HG03469 (cell line): ENCODE data around the gene AFF4.
"Not testable (repeated sequence)": the region's sequence is repeated elsewhere in the genome, so short reads cannot be mapped to it uniquely, and the experiment has no call there.

Experiments
- ATAC-seq: cut with Tn5 transposase; IDR thresholded peaks from one replicate; pipeline ENCODE4 v1.9.1; 2021; ENCODE audit warnings: mild to moderate bottlenecking, moderate library complexity, moderate number of reproducible peaks; ENCODE audit not compliant: unreplicated experiment

Gene AFF4

DNA sequence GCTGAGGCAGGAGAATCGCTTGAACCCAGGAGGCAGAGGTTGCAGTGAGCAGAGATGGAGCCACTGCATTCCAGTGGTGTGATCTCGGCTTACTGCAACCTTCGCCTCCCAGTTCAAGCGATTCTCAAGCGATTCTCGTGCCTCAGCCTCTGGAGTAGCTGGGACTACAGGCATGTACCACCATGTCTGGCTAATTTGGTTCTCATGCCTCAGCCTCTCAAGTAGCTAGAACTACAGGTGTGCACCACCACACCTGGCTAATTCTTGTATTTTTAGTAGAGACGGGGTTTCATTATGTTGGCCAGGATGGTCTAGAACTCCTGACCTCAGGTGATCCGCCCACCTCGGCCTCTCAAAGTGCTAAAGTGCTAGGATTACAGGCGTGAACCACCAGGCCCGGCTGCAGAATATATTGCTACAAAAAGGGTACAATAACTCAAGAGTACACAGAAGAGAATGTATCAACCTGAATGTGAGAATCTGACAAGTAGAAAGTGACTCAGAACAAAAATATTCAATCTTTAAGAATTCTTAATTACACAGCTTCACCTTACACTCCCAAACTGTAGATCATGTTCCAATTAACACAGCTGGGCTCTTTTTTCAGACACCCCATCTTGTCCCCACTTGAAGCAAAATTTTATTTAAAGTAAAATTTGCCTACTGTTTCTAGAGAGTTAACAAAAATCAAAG, 2.2 kb downstream of the AFF4 start:
- not testable (repeated sequence) for ATAC-seq

DNA sequence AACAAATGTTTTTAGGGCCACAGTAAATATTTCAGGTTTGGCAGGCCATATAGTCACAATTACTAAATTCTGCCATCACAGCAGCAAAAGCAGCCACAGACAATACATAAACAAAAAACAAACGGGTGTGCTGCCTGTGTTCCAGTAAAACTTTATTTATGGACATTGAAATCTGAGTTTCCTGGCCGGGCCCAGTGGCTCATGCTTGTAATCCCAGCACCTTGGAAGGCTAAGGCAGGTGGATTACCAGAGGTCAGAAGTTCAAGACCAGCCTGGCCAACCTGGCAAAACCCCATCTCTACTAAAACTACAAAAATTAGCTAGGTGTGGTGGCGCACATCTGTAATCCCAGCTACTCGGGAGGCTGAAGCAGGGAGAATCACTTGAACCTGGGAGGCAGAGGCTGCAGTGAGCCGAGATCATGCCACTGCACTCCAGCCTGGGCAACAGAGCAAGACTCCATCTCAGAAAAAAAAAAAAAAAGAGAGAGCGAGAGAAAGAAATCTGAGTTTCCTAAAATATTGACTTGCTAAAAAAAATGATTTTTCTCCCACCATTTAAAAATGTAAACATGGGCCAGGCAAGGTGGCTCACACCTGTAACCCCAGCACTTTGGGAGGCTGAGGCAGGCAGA, 7.2 kb downstream of the AFF4 start:
- not testable (repeated sequence) for ATAC-seq

DNA sequence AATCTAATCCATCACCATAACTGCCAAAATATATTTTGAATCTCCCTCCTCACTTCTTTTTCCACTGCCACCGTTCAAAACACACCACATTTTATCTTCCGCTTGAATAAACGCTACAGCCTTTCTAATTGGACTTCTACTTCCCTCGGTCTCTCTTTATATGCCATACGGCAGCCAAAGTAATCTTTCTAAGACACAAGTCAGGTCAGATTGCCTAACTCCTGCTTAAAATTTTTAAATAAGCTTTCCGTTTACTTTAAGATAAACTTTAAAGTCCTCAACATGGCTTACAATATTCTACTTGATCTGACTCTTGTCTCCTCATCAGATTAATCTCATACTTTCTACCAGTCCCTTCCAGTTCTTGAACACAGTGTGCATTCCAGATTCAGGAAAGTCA, 9.7 kb downstream of the AFF4 start:
- no peak for ATAC-seq

DNA sequence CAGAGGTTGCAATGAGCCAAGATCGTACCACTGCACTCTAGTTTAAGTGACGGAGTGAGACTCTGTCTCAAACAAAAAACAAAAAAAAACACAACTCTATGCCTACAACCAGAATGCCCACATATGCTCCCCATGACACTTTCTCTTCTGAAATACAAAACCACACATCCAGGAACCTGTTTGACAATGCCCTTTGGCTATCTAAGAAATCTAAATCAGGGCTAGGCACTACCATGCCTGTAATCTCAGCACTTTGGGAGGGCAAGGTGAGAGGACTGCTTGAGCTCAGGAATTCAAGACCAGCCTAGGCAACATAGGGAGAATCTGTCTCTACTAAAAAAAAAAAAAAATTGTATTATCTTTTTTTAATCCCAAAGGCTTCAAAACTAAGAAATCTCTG, 10.6 kb downstream of the AFF4 start:
- no peak for ATAC-seq

DNA sequence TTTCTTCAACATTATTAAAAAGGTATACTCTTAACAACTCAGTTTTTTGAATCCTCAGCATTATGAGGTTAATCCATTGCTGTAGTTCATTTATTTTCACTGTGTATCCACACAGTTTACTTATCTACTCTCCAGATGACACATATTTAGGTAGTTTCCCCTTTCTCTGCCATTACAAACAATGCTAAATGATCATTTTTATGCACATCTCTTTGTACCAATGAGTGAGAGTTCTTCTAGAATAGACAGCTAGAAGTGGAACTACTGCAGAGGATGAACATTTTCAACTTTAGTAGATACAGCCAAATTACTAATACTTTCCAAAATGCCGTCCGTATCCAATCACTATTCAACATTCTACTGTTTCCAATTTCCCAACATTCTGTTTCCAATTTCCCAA, 11.5 kb downstream of the AFF4 start:
- no peak for ATAC-seq

DNA sequence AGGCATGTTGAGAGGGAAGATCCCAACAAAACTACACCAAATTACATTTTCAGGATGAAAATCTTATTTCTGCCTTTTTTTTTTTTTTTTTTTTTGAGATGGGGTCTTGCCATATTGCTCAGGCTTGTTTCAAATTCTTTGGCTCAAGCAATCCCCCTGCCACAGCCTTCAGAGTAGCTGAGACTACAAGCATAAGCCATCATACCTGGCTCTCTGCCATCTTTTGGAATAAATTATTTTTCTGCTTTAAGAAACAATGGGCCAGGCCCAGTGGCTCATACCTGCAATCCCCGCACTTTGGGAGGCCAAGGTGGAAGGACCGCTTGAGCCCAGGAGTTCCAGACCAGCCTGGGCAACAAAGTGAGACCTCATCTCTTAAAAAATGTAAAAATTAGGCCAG, 14.3 kb downstream of the AFF4 start:
- no peak for ATAC-seq

DNA sequence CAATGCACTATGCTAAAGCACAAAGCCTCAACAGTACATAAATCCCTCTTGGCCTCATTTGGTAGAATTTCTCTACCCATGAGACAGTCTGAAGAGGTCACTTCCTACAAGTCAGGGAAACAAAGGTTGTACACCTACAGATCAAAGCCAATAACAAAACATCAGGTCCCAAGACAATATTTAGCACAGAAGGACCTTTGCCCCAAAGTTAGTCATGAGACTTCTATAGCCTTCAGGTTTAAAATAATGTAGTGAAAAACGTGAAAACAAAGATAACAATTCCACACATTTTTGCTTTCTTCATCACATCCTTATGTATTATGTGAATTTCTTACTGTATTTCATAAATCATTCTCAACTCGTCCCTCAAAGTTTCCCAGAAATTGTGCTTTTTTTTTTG, 15.8 kb downstream of the AFF4 start:
- ATAC-seq: no peak

DNA sequence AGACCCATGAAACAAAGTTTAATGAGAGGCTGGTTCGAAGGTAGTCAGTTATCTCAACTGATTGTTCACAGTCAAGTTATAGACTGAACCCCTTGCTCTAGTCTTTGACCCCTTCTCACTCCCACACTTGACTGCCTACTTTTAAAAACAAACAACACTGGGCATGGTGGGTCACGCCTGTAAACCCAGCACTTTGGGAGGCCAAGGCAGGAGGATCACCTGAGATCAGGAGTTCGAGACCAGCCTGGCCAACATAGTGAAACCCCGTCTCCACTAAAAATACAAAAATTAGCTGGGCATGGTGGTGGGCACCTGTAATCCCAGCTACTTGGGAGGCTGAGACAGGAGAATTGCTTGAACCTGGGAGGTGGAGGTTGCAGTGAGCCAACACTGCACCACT, 18.1 kb downstream of the AFF4 start:
- not testable (repeated sequence) for ATAC-seq

DNA sequence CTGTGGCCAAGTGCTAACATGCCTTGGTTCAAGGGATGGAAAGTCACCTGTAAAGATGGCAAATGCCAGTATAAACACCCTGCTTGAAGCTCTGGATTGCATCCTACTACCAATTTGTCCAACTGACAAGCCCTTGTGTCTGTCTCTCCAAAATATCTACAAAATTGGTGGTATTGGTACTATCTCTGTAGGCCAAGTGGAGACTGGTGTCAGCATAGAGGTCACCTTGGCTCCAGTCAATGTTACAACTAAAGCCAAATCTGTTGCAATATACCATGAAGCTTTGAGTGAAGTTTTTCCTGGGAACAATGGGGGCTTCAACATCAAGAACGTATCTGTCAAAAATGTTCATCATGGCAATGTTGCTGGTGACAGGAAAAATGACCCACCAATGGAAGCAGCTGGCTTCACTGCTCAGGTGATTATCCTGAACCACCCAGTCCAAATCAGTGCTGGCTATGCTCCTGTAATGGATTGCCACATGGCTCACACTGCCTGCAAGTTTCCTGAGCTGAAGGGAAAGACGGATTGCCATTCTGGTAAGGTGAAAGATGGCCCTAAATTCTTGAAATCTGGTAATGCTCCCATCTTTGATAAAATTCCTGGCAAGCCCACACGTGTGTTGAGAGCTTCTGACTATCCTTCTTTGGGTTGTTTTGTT, 19.9 kb downstream of the AFF4 start:
- no peak for ATAC-seq

DNA sequence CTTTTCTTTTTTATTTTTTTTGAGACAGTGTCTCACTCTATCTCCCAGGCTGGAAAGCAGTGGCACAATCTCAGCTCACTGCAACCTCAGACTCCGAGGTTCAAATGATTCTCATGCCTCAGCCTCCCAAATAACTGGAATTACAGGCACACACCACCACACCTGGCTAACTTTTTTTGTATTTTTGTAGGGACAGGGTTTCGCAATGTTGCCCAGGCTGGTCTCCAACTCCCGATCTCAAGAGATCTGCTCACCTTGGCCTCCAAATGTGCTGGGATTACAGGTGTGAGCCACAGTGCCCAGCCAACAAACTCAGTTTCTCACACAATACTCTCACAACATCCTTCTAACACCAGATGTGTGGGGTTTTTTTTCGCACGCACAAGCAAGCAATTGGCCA, 22.1 kb downstream of the AFF4 start:
- ATAC-seq: no peak

DNA sequence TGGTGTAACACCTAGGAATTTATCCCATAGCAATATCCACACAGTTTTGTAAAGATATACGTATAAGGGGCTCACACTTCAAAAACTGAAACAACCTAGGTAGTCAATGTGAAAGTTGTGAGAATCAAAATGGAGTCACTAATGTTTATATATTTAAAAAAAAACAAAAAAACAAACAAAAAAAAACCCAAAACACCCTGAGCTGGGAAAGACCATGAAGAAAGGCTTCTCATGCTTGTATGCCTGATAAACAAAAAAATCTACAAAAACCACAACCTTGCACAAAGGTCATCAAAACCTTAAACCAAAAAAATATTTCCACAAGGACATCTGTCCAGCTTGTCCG, 35.4 kb downstream of the AFF4 start:
- no peak for ATAC-seq

DNA sequence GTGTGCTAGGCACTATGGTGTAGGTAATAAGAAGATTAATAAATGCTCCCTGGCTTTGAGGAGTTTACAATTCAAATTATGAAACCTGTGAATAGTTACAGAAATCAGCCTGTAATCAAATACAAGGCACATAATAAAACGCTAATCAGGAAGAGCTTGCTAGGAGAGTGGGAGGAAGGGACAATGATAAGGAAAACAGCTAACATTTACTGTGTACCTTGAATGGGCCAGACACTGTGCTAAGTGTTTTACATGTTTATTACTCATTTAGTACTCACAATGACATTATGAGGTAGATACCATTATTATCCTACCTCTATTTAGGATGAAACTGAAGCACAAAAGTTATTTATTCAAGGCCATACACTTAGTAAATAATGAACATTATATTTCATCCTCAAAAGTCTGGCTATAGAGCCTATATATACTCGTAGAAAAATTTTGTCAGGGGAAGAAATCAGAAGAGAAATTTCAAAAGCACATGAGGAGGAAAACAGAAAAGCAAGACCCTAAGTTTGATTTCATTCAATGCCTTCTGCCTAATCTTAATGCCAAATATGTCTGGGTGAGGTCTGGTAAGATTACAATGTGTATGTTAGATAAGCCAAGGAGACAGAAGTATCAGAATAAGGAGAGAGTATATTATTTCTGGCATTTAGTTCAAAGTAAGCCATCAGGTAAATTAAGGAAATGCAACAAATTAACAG, 35.9 kb downstream of the AFF4 start:
- ATAC-seq: no peak

DNA sequence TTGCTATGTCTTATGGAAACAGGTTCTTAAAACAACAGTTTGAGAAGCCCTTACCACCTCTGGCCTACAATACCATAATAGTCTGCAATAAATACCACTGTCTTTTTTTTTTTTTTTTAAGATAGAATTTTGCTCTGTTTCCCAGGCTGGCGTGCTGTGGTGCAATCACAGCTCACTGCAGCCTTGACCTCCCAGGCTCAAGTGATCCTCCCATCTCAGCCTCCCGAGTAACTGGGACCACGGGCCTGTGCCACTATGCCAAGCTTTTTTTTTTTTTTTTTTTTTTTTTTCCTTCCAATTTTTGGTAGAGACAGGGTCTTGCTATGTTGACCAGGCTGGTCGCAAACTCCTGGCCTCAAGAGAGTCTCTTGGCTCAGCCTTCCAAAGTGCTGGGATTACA, 37.0 kb downstream of the AFF4 start:
- no peak for ATAC-seq

DNA sequence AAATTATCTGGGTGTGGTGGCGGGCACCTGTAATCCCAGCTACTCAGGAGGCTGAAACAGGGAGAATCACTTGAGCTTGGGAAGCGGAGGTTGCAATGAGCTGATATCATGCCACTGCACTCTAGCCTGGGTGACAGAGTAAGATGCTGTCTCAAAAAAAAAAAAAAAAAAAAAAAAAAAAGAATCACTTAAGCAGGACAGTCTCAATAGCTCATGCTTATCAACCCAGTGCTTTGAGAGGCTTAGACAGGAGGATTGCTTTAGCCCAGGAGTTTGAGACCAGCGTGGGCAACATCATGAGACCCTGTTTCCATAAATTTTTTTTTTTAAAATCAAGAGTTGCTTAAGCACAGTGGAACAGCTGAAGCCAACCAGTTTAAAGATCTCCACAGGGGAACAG, 47.3 kb downstream of the AFF4 start:
- no peak for ATAC-seq

DNA sequence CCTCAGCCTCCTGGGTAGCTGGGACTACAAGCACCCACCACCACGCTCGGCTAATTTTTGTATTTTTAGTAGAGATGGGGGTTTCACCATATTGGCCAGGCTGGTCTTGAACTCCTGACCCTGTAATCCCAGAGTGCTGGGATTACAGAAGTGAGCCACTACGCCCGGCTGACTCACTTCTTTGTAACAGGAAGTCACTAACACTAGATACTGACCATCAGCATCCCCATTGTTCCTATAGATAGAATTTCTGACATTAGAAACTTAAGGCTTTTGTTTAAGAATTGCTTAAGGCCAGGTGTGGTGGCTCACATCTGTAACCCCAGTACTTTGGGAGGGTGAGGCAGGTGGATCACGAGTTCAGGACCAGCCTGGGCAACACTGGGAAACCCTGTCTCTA, 47.8 kb downstream of the AFF4 start:
- no peak for ATAC-seq

DNA sequence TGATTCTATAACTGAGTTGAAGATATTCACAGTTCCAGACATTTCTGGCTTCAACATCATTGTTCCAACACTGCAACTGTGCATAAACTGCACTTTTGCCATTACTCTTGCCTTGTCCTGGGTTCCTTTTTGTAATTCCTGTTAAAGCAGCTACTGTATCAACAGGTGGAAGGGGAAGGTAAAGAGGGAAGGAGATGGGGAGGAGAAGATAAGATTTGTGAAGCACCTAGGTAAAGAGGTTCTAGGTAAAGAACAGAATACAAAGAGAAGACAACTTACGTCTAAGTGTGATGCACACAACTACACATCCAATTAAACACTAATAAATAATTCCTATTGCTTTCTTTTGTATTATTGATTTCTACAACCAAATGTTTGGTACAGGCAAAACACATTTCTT, 53.7 kb downstream of the AFF4 start:
- ATAC-seq: no peak

DNA sequence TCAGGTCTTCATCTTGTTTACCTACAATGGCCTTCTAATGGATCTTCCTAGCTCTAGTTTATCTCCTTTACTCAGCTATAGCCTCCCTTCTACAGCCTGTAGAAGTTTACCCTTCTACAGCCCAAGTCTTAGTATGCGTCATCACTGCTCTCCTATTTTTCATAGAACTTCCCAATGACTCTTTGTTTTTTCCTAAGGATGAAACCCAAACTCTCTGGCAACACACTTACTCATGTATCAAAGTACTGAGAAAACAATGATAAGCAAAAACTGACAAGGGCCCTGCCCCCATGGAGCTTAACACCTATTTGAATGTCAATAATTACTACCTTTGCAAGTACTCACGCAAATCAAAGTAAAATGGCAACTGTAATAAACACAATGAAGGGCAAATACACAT, 56.3 kb downstream of the AFF4 start:
- no peak for ATAC-seq

DNA sequence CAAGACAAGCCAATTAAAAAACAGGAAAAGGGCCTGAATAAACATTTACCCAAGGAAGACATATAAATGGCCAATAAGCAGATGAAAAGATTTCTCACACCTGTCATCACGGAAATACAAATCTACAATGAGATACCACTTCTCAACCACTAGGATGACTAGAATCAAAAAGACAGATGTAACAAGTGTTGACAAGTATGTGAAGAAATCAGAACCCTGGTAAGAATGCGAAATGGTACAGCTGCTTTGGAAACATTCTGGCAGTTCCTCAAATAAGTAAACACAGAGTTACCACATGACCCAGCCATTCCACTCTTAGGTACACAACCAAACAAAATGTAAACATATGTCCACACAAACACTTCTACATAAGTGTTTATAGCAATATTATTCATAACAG, 57.5 kb downstream of the AFF4 start:
- no peak for ATAC-seq

DNA sequence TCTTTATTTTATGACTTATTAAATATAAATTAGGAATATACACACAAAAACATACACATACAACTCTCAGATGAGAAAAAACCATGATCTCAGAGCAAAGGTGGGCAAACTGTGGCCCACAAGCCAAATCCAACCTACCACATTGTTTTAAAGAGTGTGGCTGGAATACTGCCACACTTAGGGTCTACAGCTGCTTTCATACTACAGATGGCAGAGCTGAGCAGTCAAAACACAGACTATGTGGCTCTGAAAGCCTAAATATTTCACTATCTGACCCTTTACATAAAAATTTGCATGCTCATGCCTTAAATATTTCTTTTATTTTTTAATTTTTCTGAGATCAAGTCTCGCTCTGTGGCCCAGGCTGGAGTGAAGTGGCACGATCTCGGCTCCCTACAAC, 61.7 kb downstream of the AFF4 start:
- no peak for ATAC-seq

DNA sequence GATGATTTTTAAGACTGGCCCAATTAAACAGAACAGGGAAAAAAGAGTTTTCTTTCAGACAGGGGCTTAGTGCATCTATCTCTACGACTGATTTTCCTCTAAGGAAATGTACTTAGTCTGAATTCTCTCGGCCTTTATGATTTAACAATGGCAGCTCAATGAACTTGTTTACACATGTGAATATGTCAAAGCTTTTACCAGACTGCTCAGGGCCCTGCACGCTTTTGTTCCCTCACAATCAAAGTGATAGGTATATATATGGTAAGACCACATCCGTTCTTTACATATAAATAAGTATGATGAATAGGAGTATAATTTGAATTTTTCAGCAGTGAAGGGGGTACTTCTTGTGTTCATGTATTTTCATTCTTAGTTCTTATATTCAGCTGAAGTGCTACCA, 62.4 kb downstream of the AFF4 start:
- no peak for ATAC-seq

DNA sequence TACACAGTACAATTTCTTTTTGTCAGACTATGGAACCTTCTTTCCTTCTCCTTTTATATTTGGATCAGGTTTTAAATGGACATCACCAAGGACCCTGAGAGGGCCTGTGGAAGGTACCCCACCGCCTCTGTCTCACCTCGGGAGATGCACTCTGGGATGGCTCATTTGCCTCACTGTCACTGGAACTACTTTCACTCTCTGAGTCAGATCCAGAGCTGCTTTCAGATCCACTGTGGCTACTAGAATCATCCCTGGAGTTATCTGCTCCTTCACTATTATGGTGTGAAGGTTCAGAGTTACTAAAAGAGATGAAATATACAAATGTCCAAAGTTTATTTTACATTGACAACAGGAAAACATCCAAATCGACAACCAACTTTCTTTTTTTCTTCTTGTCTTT, 65.3 kb downstream of the AFF4 start:
- no peak for ATAC-seq

DNA sequence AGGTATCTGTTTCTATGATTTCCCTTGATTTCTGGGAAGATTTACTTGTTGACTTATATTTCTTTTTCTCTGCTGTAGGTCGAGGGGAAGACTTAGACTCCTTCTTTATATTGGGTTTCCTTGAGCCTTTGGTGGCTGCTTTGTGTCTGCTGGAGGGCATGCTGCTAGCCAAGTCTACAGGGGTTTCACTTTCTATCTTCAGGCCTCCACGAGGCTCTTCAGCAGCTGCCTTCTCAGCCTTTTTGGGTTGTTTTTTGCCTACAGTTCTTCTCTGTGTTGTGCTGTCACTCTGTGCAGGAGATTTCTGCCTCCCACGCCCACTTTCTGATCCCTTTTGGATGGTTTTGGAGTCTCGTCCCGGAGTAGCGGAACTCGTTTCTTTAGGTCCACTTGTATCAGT, 66.7 kb downstream of the AFF4 start:
- ATAC-seq: no peak
